T-helper 1 cell (primary cell): Measurements from ENCODE around the gene SBF1.
A peak's percentile ranks its signal among the peaks of the same experiment; 100 is the strongest.
"Not testable (repeated sequence)": the region's sequence is repeated elsewhere in the genome, so short reads cannot be mapped to it uniquely, and the experiment has no call there.

ENCODE experiments used
- DNase-seq, 5 donors: peaks; one replicate each; pipeline ENCODE4 v3.0.0-alpha.2; 2012 to 2020
- total RNA-seq, 4 donors: gene quantifications; one replicate each; lab custom pipeline; 2026; lab: John Stamatoyannopoulos, UW

SBF1 gene, protein sequence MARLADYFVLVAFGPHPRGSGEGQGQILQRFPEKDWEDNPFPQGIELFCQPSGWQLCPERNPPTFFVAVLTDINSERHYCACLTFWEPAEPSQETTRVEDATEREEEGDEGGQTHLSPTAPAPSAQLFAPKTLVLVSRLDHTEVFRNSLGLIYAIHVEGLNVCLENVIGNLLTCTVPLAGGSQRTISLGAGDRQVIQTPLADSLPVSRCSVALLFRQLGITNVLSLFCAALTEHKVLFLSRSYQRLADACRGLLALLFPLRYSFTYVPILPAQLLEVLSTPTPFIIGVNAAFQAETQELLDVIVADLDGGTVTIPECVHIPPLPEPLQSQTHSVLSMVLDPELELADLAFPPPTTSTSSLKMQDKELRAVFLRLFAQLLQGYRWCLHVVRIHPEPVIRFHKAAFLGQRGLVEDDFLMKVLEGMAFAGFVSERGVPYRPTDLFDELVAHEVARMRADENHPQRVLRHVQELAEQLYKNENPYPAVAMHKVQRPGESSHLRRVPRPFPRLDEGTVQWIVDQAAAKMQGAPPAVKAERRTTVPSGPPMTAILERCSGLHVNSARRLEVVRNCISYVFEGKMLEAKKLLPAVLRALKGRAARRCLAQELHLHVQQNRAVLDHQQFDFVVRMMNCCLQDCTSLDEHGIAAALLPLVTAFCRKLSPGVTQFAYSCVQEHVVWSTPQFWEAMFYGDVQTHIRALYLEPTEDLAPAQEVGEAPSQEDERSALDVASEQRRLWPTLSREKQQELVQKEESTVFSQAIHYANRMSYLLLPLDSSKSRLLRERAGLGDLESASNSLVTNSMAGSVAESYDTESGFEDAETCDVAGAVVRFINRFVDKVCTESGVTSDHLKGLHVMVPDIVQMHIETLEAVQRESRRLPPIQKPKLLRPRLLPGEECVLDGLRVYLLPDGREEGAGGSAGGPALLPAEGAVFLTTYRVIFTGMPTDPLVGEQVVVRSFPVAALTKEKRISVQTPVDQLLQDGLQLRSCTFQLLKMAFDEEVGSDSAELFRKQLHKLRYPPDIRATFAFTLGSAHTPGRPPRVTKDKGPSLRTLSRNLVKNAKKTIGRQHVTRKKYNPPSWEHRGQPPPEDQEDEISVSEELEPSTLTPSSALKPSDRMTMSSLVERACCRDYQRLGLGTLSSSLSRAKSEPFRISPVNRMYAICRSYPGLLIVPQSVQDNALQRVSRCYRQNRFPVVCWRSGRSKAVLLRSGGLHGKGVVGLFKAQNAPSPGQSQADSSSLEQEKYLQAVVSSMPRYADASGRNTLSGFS (N-terminal part only)
- 324 to 400 (median 382) reads per million in 4 donors for total RNA-seq

DNA sequence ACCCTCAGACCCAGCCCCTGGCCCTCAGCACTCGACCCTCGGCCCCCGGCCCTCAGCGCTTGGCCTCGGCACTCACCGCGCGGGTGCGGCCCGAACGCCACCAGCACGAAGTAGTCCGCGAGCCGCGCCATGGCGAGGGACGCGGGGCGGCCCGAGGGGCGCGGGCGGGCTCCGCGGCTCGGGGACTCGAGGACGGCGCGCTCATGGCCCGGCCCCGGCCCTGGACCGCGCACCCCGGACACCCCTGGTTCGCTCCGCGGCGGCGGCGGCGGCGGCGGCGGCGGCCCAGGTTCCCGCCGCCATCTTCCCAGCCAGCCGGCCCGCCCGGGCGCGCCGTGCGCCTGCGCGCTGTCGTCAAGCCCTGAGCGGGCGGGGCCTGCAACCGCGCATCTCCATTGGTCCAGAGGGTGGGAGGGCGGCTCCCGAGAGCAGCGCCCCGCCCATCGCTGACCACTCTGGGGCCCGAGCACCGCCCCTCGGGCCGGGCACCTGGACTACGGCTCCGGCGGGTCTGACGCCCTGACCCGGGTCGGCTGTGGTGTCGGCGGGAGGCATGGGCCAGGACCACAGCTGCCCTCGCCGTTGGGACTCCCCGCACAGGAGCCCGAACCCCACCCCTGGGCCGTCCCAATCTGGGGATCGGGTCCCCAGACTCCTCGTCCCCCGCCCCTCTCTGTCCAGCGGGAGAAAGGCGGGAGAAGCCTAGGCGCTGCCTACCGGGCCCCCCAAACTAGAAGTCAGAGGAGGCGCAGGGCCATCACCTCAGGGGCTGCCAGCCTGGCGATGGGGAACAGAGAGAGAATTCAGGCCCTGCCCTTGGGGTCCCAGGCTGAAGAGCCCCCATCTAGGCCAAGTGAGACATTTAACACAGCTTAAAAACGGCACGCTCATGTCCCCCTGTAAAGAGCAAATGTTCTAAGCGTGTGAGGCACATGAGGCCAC is at the start of gene SBF1:
Gene SBF1, minus strand, starts transcription at position 326 of the 942 bp plus-strand sequence. Its CDS starts 195 bp downstream, at position 131.
- peak; percentile 79 to 88 (median 81) for DNase-seq

DNA sequence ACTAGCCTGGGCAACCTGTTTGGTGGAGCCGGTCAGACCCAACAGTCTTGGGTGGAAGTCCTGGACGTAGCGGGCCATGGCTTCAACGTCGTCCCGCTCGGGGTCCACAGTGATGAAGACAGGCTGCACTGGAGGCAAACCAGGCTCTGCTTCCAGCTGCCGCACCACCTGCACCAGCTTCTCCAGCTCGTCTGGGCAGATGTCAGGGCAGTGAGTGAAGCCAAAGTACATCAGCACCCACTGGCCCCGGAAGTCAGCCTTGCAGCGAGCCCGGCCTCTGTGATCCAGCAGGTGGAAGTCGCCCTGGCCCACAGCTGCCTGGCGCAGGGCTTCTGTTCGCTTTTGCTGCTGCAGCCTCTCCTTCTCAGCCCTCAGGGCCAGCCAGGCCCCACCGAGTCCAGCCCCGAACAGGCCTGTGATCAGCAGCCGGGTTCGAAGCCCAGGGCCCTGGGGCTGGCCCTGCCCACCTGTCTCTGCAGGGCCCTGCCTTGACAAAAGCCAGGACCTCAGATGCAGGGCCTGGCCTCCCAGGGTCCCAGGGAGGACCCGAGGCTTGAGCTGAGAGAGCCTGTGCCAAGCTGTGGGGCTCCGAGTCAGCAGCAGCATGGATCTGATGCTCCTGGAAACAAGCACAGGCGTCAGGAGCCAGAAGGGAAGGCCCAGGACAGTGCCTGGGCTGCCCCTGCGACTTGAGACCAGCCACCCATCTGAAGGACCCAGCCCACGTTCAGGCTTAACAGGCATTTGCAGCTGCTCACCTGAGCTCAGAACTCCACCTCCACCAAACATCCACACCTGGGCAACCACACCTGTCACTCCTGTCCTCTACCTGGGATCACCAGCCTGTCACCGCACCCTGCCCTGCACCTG is 49.2 kb upstream of the SBF1 start:
- no peak for DNase-seq

DNA sequence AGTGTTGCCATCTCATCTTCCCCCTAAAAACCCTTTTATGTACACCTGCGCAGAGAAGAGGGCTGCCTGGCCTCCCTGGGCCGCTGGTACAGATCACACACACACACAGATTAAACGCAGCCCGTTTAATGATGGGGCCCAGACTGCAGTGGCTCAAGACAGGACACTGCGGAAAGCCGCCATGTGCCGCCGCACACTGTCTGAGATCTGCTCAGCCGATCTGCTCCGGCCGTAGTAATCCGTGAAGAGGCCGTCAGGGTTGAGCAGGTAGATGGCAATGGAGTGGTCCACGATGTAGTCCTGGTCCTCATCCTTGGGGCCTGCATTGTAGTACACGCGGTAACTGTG is 48.6 kb upstream of the SBF1 start:
- no peak for DNase-seq

DNA sequence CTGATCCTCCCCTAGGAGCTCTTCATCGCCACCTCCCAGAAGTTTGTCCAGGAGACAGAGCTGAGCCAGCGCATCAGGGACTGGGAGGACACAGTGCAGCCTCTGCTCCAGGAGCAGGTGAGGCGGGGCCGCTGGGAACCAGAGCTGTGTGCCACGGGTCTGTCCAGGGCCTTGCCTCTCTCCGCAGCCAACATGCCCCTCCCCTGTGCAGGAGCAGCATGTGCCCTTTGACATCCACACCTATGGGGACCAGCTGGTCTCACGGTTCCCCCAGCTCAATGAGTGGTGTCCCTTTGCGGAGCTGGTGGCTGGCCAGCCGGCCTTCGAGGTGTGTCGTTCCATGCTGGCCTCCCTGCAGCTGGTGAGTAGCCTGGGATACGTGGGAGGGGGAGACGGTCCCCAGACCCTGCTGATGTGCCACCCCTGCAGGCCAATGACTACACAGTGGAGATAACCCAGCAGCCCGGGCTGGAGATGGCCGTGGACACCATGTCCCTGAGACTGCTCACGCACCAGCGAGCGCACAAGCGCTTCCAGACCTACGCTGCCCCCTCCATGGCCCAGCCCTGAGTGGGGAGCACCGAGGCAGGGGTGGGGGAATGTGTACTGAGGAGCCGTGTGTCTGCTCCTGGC is 48.1 kb upstream of the SBF1 start:
- DNase-seq: no peak

DNA sequence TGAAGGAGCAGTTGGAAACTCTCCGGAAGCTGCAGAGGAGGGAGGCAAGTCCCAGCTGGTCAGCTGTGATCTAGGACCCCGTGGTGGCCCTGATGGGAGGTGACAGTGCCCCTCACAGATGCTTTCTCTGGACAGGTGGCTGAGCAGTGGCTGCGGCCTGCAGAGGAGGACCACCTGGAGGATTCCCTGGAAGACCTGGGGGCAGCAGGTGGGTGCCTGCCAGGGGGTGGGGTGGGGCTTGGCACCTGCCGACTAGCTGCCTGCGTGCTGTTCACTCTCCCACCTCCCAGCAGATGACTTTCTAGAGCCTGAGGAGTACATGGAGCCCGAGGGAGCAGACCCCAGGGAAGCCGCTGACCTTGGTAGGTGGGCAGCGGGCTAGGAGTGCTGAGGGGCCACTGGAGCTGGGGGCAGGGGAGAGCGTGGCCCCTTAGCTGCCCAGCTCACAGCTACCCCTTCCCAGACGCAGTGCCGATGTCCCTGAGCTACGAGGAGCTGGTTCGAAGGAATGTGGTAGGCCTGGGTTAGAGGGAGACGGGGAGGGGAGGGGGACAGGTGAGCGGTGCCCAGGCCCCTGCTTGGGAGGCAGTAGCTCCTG is 47.5 kb upstream of the SBF1 start:
- DNase-seq: no peak

DNA sequence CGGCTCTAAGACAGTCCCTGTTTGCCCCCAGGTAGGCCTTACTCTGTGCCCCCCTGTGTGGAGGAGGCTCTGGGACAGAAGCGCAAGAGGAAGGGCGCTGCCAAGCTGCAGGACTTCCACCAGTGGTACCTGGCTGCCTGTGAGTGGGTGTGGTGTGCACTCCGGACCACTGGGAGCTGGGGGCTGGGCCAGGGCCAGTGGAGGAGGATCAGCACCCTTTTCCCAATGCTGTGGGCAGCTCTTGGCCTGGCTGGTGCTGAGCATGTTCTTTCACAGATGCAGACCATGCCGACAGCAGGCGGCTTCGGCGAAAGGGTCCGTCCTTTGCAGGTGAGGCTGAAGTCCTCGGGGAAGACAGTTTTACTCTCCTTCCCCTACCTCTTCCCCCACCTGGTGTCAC is 46.9 kb upstream of the SBF1 start:
- no peak for DNase-seq

DNA sequence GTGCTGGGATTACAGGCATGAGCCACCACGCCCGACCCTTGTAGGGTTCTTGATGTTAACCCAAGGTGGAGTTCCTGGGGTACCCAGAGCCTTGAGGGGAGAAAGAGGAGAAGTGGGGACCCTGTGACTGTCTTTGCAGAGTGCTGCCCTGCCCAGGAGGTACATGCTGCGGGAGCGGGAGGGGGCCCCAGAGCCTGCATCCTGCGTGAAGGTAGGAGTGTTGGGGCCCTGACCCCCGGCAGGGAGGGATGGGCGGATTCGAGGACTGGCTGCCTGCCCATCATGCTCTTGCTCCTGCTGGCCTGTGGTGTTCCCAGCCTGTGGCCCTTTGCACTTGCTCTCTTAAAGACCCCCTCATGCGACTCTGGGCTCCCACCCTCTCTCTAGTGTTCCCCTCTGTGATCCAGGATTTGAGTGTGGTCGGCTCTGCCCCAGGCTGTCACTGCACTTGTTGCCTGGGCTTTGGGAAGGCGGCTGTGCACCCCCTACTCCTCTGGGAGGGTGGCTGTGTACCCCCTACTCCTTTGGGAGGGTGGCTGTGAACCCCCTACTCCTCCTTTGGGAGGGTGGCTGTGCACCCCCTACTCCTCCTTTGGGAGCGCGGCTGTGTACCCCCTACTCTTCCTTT is 46.1 kb upstream of the SBF1 start:
- no peak for DNase-seq

DNA sequence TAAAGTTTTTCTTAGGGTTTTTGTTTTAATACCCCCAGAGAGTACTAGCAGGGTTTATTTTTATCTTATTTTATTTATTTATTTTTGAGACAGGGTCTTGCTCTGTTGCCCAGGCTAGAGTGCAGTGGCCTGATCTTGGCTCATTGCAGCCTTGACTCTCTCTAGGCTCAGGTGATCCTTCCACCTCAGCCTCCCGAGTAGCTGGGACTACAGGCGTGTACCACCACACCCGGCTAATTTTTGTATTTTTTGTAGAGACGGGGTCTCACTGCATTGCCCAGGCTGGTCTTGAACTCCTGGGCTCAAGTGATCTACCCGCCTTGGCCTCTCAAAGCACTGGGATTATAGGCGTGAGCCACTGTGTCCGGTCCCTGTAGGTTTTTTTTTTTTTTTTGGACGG is 45.3 kb upstream of the SBF1 start:
- DNase-seq: not testable (repeated sequence)

DNA sequence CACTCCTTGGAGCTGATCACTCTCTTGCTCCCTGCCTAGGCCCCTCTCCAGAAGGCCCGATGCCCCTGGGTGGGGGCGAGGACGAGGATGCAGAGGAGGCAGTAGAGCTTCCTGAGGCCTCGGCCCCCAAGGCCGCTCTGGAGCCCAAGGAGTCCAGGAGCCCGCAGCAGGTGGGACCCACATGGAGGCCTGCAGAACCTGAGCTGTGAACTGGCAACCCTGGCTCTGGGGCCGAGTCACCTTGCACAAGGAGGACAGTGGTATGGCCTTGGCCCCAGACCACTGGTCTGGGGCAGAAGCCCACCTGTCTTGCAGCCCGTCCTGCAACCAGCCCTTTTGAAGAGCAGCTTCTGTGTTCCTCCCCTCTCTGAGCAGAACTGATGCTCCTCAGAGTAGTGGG is 44.3 kb upstream of the SBF1 start:
- DNase-seq: no peak

DNA sequence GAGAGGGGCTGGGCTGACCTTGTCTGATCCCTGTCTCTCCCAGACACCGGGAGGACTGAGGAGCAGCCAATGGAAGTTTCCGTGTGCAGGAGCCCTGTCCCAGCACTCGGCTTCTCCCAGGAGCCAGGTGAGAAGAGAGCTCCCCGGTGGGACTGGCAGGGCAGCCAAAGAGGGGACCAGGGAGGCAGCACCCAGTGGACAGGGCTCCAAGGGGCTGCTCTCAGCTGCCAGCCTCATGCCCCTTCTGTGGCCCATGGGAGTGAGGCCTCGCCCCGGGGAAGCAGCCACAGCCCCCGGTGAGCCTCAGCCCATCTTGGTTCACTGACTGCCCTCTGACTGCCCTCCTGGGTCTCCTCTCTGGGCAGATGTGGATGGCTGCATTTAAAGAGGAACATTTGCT is 43.8 kb upstream of the SBF1 start:
- DNase-seq: no peak

DNA sequence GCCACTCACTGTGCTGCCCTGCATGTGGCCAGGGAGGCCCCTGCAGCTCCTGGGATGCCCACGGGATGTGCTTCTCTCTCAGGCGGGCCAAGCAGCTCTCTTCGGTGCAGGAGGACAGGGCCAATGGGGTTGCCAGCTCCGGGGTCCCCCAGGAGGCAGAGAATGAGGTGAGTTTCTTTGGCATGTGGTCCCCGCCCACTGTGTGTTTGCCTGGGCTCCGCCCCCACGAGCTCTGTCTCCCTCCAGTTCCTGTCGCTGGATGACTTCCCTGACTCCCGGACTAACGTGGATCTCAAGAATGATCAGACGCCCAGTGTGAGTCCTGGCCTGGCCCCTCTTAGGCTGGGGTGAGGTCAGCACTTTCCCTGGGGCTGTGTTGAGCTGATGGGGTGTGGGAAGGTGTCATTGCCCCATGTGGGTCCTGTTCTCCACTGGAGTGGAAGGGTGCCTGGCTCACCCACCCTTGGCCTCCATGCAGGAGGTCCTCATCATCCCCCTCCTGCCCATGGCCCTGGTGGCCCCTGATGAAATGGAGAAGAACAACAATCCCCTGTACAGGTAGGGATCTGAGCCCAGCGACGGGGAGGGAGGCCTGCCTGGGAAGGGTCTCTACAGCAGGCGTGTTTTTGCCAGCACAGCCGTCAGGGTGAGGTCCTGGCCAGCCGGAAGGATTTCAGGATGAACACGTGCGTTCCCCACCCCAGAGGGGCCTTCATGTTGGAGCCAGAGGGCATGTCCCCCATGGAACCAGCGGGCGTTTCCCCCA is 42.8 kb upstream of the SBF1 start:
- no peak for DNase-seq

DNA sequence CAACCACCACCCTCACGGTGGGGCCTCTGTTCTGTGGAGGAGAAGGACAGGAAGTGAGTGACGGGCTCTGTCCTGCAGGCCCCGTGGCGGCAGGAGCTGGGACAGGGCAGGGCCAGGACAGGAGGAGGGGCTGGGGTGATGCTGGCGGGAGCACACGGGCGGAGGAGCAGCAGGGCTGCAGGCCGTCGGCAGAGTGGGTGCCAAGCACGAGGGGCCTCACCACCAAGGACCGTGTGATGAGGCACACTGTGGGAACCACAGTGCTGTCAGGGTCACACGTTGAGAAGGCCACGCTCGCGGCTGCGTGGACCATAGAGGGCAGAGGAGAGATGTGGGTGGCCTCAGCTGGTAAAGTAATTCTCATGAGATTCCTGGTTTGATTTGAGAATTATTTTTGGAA is 42.1 kb upstream of the SBF1 start:
- no peak for DNase-seq

DNA sequence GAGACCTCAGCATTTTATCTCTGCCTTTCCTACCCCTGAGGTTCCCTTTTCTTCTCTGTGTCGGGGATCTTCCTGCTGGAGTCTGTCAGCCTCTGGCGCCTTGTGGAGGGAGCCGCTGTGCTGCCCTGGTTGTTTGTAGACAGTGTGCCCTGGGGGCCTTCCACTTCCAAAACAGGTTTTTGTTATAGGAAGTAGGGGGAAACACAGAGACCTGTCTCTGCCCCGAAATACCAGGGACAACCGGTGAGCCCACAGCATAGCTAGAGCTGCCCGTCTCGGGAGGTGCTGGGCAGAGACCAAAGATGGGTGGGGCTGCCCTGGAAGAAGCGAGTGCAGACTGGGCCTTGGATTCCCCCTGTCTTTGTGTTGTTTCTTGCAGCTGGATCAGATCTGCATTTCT is 41.2 kb upstream of the SBF1 start:
- DNase-seq: no peak

DNA sequence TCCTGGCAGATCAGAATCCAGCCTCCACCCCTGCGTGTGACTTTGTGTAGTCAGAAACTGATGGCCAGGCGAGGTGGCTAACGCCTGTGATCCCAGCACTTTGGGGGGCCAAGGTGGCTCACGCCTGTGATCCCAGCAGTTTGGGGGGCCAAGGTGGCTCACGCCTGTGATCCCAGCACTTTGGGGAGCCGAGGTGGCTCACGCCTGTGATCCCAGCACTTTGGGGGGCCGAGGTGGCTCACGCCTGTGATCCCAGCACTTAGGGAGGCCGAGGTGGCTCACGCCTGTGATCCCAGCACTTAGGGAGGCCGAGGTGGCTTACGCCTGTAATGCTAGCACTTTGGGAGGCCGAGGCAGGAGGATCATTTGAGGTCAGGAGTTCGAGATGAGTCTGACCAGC is 38.3 kb upstream of the SBF1 start:
- DNase-seq: no peak

DNA sequence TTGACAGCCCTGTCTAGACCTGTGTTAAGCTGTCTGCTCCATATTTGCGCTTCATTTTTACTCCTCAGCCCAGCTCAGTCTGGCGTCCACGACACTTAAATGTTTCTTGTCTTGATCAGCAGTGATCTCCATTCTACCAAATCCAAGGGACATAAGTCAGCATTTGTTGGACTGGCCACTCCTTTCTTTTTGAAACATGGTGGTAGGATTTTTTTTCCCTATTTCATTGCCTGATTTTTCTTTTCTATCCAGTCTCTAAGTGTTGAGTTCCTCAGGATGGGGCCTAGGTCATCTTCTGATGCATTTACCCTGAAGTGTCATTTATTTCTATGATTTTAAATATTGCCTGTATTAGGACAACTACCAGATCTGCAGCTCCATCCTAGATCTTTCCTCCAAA is 34.1 kb upstream of the SBF1 start:
- no peak for DNase-seq

DNA sequence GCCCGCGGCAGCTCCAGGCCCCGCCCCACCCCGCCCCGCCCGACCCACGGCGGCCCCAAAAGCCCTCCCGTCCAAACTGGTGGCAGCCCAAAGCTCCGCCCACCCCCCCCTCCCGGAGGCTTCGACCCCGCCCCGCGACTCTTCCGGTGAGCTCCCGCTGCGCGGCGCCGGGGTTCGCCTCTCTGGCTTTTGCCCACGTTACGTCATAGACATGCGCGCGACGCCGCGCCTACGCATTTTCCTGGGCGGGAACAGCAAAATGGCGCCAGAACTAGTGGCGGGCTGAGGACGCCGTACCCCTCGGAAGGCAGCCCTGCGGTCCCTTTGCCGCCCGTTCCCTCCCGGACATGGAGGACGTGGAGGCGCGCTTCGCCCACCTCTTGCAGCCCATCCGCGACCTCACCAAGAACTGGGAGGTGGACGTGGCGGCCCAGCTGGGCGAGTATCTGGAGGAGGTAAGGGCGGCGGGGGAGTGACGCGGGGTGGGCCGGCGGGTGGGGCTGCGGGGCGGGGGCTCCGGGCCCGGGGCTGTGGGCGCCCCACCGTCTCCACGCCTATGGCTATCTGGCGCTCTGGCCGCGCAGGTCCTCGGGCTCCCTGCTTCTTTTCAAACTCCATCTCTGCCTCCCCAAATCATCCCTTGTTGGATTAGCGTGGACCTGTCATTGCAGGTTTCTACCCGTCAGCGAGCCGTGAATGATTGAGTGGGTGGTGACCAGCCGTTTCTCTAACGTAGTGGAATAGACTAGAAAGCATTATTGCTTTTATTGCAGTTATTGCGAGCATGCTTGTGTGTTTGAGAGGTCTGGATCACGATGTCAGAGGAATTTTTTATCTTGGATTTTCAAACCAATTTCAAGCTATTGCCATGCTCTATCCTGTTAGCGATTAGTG is 33.4 kb upstream of the SBF1 start, which contains the start of gene NCAPH2:
Gene NCAPH2, plus strand, starts transcription at position 234 of the 894 bp plus-strand sequence. Its CDS starts 114 bp downstream, at position 348.
- DNase-seq: peak in 4 of 5 donors; percentile 94 to 99 (median 96)

DNA sequence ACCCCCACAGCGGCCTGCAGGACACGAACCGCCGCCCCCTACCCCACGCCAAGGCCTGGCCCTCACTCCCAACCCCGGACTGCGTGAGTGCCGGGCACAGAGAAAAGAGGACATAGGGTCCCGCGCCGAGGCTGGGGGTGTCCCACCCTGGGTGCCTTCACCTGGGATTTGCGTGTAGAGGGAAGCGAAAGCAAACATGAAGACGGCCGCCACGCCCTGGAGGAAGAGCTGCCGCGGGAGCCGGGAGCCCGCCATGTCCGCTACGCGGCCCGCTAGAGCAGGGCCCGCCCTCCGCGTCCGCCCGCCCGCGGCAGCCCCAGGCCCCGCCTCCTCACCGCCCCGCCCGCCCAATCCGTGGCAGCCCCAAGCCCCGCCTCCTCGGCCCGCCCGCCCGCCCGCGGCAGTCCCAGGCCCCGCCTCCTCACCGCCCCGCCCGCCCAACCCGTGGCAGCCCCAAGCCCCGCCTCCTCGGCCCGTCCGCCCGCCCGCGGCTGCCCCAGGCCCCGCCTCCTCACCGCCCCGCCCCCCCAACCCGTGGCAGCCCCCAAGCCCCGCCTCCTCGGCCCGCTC is 32.7 kb upstream of the SBF1 start, which contains the start of gene LMF2:
Gene LMF2, minus strand, starts transcription at position 282 of the 570 bp plus-strand sequence. Its CDS starts 27 bp downstream, at position 255.
- DNase-seq: peak in 4 of 5 donors; percentile 88 to 97 (median 90)
